Esophagus muscularis mucosa (tissue), 4 donors: ENCODE measurements around the gene SERPINE1. TPM values are rescaled to one million over a fixed set of nuclear protein-coding genes. Genes with fewer than 3 reads are reported as not detected.
"Not testable (repeated sequence)": the region's sequence is repeated elsewhere in the genome, so short reads cannot be mapped to it uniquely, and the experiment has no call there.

Source experiments
- DNase-seq: peaks from one replicate; pipeline ENCODE4 v3.0.0-alpha.2; 2017; ENCODE audit errors: extremely low spot score
- H3K27ac ChIP-seq, 4 donors: fragments of 200-600 bp; sonication (generic); replicated peaks in 1 of 4; 1 replicate in 3 of 4; 2 replicates in 1 of 4; pipeline ENCODE4 v1.5.1; 2016 to 2019; ENCODE audit warnings: mild to moderate bottlenecking in 1 of 4
- H3K27me3 ChIP-seq, 4 donors: fragments of 200-600 bp; sonication (generic); one replicate each; pipeline versions ENCODE4 v1.5.1 to v1.6.0; 2016 to 2019
- H3K36me3 ChIP-seq, 4 donors: fragments of 200-600 bp; sonication (generic); one replicate each; pipeline ENCODE4 v1.5.1; 2016 to 2019
- H3K4me1 ChIP-seq, 4 donors: fragments of 200-600 bp; sonication (generic); one replicate each; pipeline ENCODE4 v1.5.1; 2016 to 2019
- H3K4me3 ChIP-seq, 4 donors: fragments of 200-600 bp; sonication (generic); 1 replicate in 2 of 4; 2 replicates in 2 of 4; pipeline ENCODE4 v1.5.1; 2016 to 2019; ENCODE audit warnings: mild to moderate bottlenecking in 4 of 4, moderate library complexity in 1 of 4
- H3K9me3 ChIP-seq, 4 donors: fragments of 200-600 bp; sonication (generic); 1 replicate in 3 of 4; 2 replicates in 1 of 4; pipeline ENCODE4 v1.5.1; 2016 to 2019
- CTCF ChIP-seq, 3 experiments: fragments of 200-600 bp in 2 of 3; fragments of 450-650 bp in 1 of 3; sonication (generic) in 2 of 3; IDR thresholded peaks; one replicate each; pipeline ENCODE4 v1.5.1; 2017 to 2019; ENCODE audit warnings: antibody characterized with exemption in 3 of 3, mild to moderate bottlenecking in 2 of 3, moderate library complexity in 1 of 3
- EP300 ChIP-seq: sonication (generic); formaldehyde crosslinking; IDR thresholded peaks from one replicate; pipeline ENCODE4 v1.6.1; 2017; ENCODE audit warnings: antibody characterized with exemption
- POLR2A ChIP-seq: fragments of 450-650 bp; IDR thresholded peaks from one replicate; pipeline ENCODE4 v1.6.1; 2017; ENCODE audit warnings: antibody characterized with exemption, moderate library complexity, mild to moderate bottlenecking, low read depth
- POLR2AphosphoS5 ChIP-seq, 2 donors: sonication (generic); formaldehyde crosslinking; IDR thresholded peaks; one replicate each; pipeline ENCODE4 v1.6.1; 2017; ENCODE audit warnings: antibody characterized with exemption in 2 of 2
- WGBS: methylation state at CpG from one replicate; pipeline ENCODE4 v1.1.5; 2018; 5-methylcytosine and 5-hydroxymethylcytosine counted together
- intact Hi-C: fragments of 100-400 bp; cut with DNase I; formaldehyde crosslinking; loops from one replicate; pipeline ENCODE4 v1.15.1; 2023
- total RNA-seq, 4 donors: library from RNA; depleted of rRNA; stranded (reverse); fragments of >200 nt; gene quantifications; one replicate each; pipeline versions ENCODE4 v1.1.0 to v1.2.1, GENCODE V29; 2016

Gene SERPINE1
- total RNA-seq, 4 donors from 2014 or later, result 9.4 to 54.2 (median 18.2) TPM

- Histone ChIP-seq H3K27ac (no peak overlapping the region), H3K9me3 (no peaks in the 10 kb centered on the region), H3K36me3 (no peaks in the 10 kb centered on the region), H3K4me3 (no peak overlapping the region), H3K27me3 (no peaks in the 10 kb centered on the region), H3K4me1 (peaks cover 17 to 21% (median 18%) of the 10 kb centered on the region in 4 donors)
- DNase-seq, result no peak
- intact Hi-C loops, result no loop called here
- TF ChIP-seq EP300, result no peak
- no peak for TF ChIP-seq CTCF (IDR thresholded peaks at IDR 0.05)
- TF ChIP-seq POLR2AphosphoS5 (IDR thresholded peaks at IDR 0.05), result no peak
- TF ChIP-seq POLR2A, result no peak
- WGBS, result 93% methylated on average over 10 of the region's 10 CpGs
These were observed 10.0 kb upstream of the SERPINE1 start for GRCh38 chr7:101116898-101117297.

GRCh38 chr7:101118856-101119255, 8.0 kb upstream of the SERPINE1 start:
- TF ChIP-seq POLR2A (no peak), EP300 (no peak), CTCF (IDR thresholded peaks at IDR 0.05) (no peak), POLR2AphosphoS5 (IDR thresholded peaks at IDR 0.05) (no peak)
- no peak for DNase-seq
- Histone ChIP-seq H3K36me3 (no peaks in the 10 kb centered on the region), H3K27me3 (no peaks in the 10 kb centered on the region), H3K9me3 (no peaks in the 10 kb centered on the region), H3K4me1 (peaks cover 24 to 32% (median 30%) of the 10 kb centered on the region in 4 donors), H3K4me3 (no peak overlapping the region), H3K27ac (no peak overlapping the region)
- 83% methylated on average over 3 of the region's 3 CpGs for whole genome bisulfite sequencing
- intact Hi-C loops, result no loop called here

- Histone ChIP-seq H3K27ac (no peak overlapping the region), H3K27me3 (no peaks in the 10 kb centered on the region), H3K4me3 (no peak overlapping the region), H3K9me3 (no peaks in the 10 kb centered on the region), H3K4me1 (peaks cover 33 to 39% (median 36%) of the 10 kb centered on the region in 4 donors), H3K36me3 (no peaks in the 10 kb centered on the region)
- 48% methylated on average over 9 of the region's 10 CpGs for WGBS
- TF ChIP-seq POLR2AphosphoS5 (IDR thresholded peaks at IDR 0.05), result no peak
- TF ChIP-seq POLR2A, result no peak
- no peak for TF ChIP-seq CTCF (IDR thresholded peaks at IDR 0.05)
- TF ChIP-seq EP300, result no peak
- DNase-seq, result no peak
- intact Hi-C loops, result no loop called here
These were observed 7.0 kb upstream of the SERPINE1 start for GRCh38 chr7:101119876-101120275.

- DNase-seq, result no peak
- H3K9me3 ChIP-seq, result no peaks in the 10 kb centered on the region
- H3K36me3 ChIP-seq, result no peaks in the 10 kb centered on the region
- no peak overlapping the region for H3K4me3 ChIP-seq
- intact Hi-C loops, result no loop called here
- no peaks in the 10 kb centered on the region for H3K27me3 ChIP-seq
- TF ChIP-seq POLR2A (no peak), EP300 (no peak), POLR2AphosphoS5 (IDR thresholded peaks at IDR 0.05) (no peak), CTCF (IDR thresholded peaks at IDR 0.05) (no peak)
- H3K4me1 ChIP-seq, result peaks cover 38 to 43% (median 40%) of the 10 kb centered on the region in 4 donors
- WGBS, result 82% methylated on average over 4 of the region's 4 CpGs
- H3K27ac ChIP-seq, result no peak overlapping the region
These were observed 6.6 kb upstream of the SERPINE1 start for GRCh38 chr7:101120315-101120714.

GRCh38 chr7:101121631-101121990, 5.3 kb upstream of the SERPINE1 start:
- H3K27ac ChIP-seq, result peak overlapping the region; percentile 84 to 88 (median 86)
- H3K4me3 ChIP-seq, result peak overlapping the region; percentile 44 to 57 (median 50)
- 39% methylated on average over 9 of the region's 9 CpGs for WGBS
- intact Hi-C loops, DNase-seq, H3K27me3 ChIP-seq, H3K36me3 ChIP-seq, H3K9me3 ChIP-seq: not testable (repeated sequence)
- peaks cover 51 to 56% (median 53%) of the 10 kb centered on the region in 4 donors for H3K4me1 ChIP-seq
